Panc1 (cell line): Measurements from ENCODE around the gene ELMO1.

ENCODE experiments used
- CTCF ChIP-seq: fragments of 450-650 bp; IDR thresholded peaks from 2 replicates; pipeline ENCODE4 v1.5.1; 2017; ENCODE audit warnings: mild to moderate bottlenecking
- POLR2AphosphoS5 ChIP-seq: IDR thresholded peaks from 2 replicates; pipeline ENCODE4 v1.6.1; 2012; ENCODE audit warnings: mild to moderate bottlenecking, low read depth, low read length, moderate library complexity
- REST ChIP-seq, 2 experiments: IDR thresholded peaks; 2 replicates each; pipeline ENCODE4 v1.6.1; 2011 to 2012; ENCODE audit warnings: low read depth in 2 of 2, control low read depth in 1 of 2, low read length in 1 of 2, mild to moderate bottlenecking in 1 of 2, moderate library complexity in 1 of 2; ENCODE audit not compliant: insufficient read depth in 1 of 2
- SIN3A ChIP-seq: IDR thresholded peaks from 2 replicates; pipeline ENCODE4 v1.6.1; 2012; ENCODE audit warnings: low read depth, mild to moderate bottlenecking, low read length, moderate library complexity, borderline replicate concordance; ENCODE audit not compliant: insufficient read depth
- TCF7L2 ChIP-seq: IDR thresholded peaks from 2 replicates; pipeline ENCODE4 v1.6.1; 2011; ENCODE audit warnings: mild to moderate bottlenecking, low read depth, low read length, inconsistent platforms

- TF ChIP-seq CTCF (peak; percentile 72), POLR2AphosphoS5 (no peak), REST (IDR thresholded peaks at IDR 0.05; ENCODE audit: insufficient read depth in 1 of 2, low read depth in 2 of 2, low read length in 1 of 2) (no peak), SIN3A (no peak), TCF7L2 (no peak)
Measured at GRCh38 chr7:37201876-37202198, 246.8 kb downstream of the ELMO1 start.
